ENCODE results near the gene HTR3C. TPM values are rescaled to one million over a fixed set of nuclear protein-coding genes. Genes with fewer than 3 reads are reported as not detected.
"Not testable (repeated sequence)": the region's sequence is repeated elsewhere in the genome, so short reads cannot be mapped to it uniquely, and the experiment has no call there.

The HTR3C gene
- polyA plus RNA-seq, 3 donors from 2014 or later: not detected

DNA sequence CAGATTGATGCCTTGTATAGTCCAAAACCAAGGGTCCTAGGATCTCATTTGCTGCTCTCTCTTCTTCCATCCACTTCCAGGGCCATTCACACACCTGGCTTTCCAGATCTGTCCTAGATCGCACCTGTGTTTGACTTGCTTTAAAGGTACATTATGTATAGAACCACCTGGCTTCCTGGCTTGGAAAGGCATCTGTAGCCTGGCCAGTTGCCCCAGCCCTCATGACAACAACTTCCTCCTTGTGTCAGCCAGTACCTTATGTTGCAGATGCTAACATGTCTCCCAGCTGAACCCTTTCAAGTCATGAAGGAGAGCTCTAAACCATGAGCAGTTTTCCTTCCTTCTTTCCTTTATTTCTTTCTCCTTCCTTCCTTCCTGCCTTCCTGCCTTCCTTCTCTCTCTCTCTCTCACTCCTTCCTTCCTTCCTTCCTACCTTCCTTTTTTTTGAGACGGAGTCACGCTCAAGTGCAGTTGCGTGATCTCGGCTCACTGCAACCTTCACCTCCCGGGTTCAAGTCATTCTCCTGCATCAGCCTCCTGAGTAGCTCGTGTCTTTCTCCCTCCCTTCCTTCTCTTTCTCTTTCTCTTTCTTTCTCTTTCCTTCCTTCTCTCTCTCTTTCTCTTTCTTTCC lies 2.5 kb upstream of the HTR3C start:
- Mint-ChIP-seq H3K4me1 (no peaks in the 10 kb centered on the region), H3K4me3 (no peak overlapping the region), H3K36me3 (no peaks in the 10 kb centered on the region), H3K27ac (no peak overlapping the region), H3K9me3 (no peaks in the 10 kb centered on the region), H3K27me3 (ENCODE audit: low read depth in 3 of 3) (peaks cover 0 to 6% (median 3%) of the 10 kb centered on the region in 3 donors)
- DNase-seq: no peak

DNA sequence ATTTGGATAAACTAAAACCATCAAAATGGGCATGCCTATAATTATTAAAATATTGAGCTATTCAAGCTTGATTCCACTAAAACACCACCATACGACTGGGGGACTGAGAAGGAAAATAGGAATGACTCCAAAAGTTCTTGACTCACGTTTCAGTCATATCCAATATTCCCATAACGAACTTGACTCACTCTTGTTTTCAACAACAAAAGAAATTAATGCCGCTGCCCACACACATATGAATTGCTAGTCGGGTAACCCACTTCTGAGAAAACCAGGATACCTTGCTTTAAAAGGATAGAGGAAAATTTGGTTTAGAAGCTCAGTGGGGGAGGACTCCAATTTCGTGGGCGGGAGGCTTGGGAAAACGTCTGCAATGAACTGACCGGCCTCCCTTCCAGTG lies 5.2 kb downstream of the HTR3C start:
- H3K9me3 Mint-ChIP-seq: no peaks in the 10 kb centered on the region
- H3K4me3 Mint-ChIP-seq: no peak overlapping the region
- H3K27ac Mint-ChIP-seq: no peak overlapping the region

DNA sequence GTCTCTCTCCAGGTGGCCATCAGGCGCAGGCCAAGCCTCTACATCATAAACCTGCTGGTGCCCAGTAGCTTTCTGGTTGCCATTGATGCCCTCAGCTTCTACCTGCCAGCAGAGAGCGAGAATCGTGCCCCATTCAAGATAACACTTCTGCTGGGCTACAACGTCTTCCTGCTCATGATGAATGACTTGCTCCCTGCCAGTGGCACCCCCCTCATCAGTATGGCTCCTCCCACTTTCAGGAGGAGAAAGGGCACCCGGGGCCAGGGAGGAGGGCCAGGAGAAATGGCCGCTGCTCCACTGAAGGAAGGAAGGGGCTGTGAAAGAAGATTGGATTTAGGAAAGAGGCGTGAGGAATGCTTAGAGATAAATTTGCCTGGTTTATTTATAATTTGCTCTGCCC lies 6.6 kb downstream of the HTR3C start:
- Mint-ChIP-seq H3K27ac (no peak overlapping the region), H3K4me1 (no peaks in the 10 kb centered on the region), H3K27me3 (ENCODE audit: low read depth in 3 of 3) (peaks cover 1 to 9% (median 9%) of the 10 kb centered on the region in 3 donors), H3K9me3 (no peaks in the 10 kb centered on the region), H3K36me3 (no peaks in the 10 kb centered on the region), H3K4me3 (no peak overlapping the region)
- DNase-seq: no peak

More for the DNA sequence above, 5.2 kb downstream of the HTR3C start:
- Mint-ChIP-seq H3K4me1 (no peaks in the 10 kb centered on the region), H3K36me3 (no peaks in the 10 kb centered on the region), H3K27me3 (ENCODE audit: low read depth in 3 of 3) (peaks cover 0 to 9% (median 3%) of the 10 kb centered on the region in 3 donors)
- DNase-seq: no peak

DNA sequence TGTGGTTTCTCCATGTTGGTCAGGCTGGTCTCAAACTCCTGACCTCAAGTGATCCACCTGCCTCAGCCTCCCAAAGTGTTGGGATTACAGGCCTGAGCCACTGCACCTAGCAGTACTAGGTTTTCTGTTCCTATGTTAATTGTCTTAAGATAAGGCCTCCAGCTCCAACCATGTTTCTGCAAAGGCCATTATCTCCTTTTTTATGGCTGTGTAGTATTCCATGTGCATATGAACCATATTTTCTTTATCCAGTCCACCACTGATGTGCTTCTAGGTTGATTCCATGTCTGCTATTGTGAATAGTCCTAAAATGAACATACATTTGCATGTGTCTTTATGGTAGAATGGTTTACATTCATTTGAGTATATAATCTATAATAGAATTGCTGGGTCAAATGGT lies 9.8 kb downstream of the HTR3C start:
- Mint-ChIP-seq H3K9me3 (no peaks in the 10 kb centered on the region), H3K27ac (no peak overlapping the region), H3K36me3 (no peaks in the 10 kb centered on the region), H3K4me1 (no peaks in the 10 kb centered on the region), H3K4me3 (no peak overlapping the region), H3K27me3 (ENCODE audit: low read depth in 3 of 3) (peaks cover 3 to 8% (median 6%) of the 10 kb centered on the region in 3 donors)
- DNase-seq: no peak

DNA sequence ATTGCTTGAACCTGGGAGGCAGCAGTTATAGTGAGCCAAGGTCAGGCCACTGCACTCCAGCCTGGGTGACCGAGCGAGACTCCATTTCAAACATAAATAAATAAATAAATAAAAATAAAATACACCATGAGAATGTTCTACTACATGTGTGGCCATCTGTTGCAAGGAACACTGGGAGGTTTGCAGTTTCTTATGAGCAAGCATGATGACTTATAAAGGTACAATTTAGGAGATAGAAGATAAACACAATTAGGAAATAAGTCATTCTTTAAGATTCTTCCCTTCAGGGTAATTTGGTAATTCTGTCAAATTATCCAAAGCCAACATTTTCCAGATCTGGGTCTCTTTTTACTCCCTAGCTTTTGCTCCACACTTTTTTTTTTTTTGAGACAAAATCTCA lies 13.4 kb downstream of the HTR3C start:
- DNase-seq: no peak
- Mint-ChIP-seq H3K27ac (no peak overlapping the region), H3K36me3 (no peaks in the 10 kb centered on the region), H3K9me3 (no peaks in the 10 kb centered on the region), H3K4me3 (no peak overlapping the region), H3K4me1 (no peaks in the 10 kb centered on the region), H3K27me3 (ENCODE audit: low read depth in 3 of 3) (peaks cover 3 to 7% (median 6%) of the 10 kb centered on the region in 3 donors)

DNA sequence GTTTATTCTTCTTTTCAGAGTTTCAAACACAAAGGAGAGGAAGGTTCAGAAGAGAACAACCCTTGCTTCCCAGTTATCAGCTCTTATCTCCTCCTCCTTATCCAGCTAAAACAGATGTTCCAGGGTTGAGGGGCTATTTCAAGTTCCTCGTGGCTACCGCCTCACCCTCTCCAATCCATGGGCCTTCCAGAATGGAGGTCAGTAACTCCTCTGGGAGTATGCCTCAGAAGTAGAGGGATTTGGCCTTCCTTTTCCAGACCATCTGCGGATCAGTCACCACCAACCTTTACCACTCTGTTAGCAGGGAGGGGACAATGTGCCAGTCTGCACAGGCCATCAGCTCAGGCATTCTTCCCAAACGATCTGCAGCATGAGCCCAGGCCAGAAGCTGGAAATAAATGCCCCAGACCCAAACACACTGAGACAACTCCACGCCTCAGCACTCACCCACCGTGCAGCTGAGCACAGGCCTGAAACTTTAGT lies 14.8 kb downstream of the HTR3C start:
- H3K4me3 Mint-ChIP-seq: no peak overlapping the region

DNA sequence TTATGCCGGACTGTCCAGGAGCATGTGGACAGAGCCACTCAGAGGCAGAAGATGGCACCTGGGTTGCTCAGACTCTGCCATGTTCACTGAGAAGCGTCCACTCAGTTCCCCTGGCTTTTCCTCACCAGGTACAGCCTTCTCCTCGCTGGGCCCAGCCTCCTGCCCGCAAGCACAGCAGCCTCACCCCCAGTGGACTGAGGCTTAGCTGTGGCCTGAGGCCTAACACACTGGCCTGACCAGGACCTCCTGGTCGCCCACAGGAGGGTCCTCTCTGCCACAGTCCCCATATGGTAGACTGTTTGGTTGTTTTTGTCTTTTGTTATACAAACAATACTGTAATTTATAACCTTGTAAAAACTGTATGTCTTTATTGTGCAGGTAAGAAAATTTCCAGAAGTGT lies 15.5 kb downstream of the HTR3C start:
- H3K9me3 Mint-ChIP-seq: no peaks in the 10 kb centered on the region
- H3K27me3 Mint-ChIP-seq (ENCODE audit: low read depth in 3 of 3): peaks cover 3 to 9% (median 4%) of the 10 kb centered on the region in 3 donors
- H3K27ac Mint-ChIP-seq: no peak overlapping the region
- no peaks in the 10 kb centered on the region for H3K36me3 Mint-ChIP-seq
- DNase-seq: no peak
- no peak overlapping the region for H3K4me3 Mint-ChIP-seq
- H3K4me1 Mint-ChIP-seq: no peaks in the 10 kb centered on the region

More for the DNA sequence above, 14.8 kb downstream of the HTR3C start:
- Mint-ChIP-seq H3K27ac (no peak overlapping the region), H3K27me3 (ENCODE audit: low read depth in 3 of 3) (peaks cover 3 to 9% (median 6%) of the 10 kb centered on the region in 3 donors), H3K9me3 (no peaks in the 10 kb centered on the region), H3K4me1 (no peaks in the 10 kb centered on the region), H3K36me3 (no peaks in the 10 kb centered on the region)
- no peak for DNase-seq

DNA sequence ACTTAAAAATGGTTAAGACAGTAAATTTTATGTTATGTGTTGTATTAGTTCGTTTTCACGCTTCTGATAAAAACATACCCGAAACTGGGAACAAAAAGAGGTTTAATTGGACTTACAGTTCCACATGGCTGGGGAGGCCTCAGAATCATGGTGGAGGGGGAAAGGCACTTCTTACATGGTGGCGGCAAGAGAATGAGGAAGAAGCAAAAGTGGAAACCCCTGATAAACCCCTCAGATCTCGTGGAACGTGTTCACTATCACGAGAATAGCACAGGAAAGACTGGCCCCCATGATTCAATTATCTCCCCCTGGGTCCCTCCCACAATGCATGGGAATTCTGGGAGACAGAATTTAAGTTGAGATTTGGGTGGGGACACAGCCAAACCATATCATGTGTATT lies 18.3 kb downstream of the HTR3C start:
- not testable (repeated sequence) for H3K36me3 Mint-ChIP-seq; H3K4me1 Mint-ChIP-seq; H3K27me3 Mint-ChIP-seq (ENCODE audit: low read depth in 3 of 3); H3K27ac Mint-ChIP-seq; H3K4me3 Mint-ChIP-seq; DNase-seq; H3K9me3 Mint-ChIP-seq

DNA sequence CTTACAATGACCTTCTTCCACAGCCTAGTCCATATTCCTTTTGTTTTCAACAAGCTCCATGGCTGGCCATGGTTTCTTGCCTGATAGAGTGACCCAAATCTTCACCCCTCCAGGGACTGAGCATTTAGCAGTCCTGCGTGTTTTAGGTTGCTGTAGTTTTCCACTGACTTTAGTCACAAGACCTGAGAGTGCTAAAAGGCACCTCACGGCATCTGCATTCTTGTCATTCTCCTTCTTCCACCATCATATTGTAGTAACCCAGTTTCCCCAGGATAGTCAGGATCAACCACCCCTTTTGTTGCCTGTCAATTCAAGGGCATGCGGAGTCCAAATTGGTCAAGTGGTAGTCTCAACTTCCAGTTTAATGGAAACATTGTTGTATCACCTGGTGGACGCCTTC lies 20.8 kb downstream of the HTR3C start:
- H3K36me3 Mint-ChIP-seq: no peaks in the 10 kb centered on the region
- H3K27ac Mint-ChIP-seq: no peak overlapping the region
- peaks cover 6 to 7% (median 6%) of the 10 kb centered on the region in 3 donors for H3K27me3 Mint-ChIP-seq (ENCODE audit: low read depth in 3 of 3)
- no peak overlapping the region for H3K4me3 Mint-ChIP-seq
- no peaks in the 10 kb centered on the region for H3K9me3 Mint-ChIP-seq
- DNase-seq: no peak
- H3K4me1 Mint-ChIP-seq: no peaks in the 10 kb centered on the region

DNA sequence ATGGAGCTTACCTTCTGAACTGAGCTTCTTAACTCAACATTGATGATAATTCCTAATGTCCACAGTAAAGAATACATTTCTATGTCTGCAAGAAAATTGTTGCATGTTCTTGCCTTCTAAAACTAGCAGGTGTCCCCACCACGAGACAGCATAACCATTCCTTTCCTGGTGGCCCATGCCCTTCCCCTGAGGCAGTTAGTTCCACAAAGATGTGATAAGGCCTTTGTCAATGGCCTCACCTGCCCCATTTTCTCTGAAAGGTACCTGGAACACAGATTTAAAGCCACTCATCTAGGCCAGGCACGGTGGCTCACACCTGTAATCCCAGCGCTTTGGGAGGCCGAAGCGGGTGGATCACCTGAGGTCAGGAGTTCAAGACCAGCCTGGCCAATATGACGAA lies 23.1 kb downstream of the HTR3C start:
- no peak overlapping the region for H3K4me3 Mint-ChIP-seq
- no peak for DNase-seq
- no peaks in the 10 kb centered on the region for H3K4me1 Mint-ChIP-seq
- no peaks in the 10 kb centered on the region for H3K9me3 Mint-ChIP-seq
- H3K27me3 Mint-ChIP-seq (ENCODE audit: low read depth in 3 of 3): peaks cover 6 to 10% (median 9%) of the 10 kb centered on the region in 3 donors
- H3K36me3 Mint-ChIP-seq: no peaks in the 10 kb centered on the region
- H3K27ac Mint-ChIP-seq: no peak overlapping the region

DNA sequence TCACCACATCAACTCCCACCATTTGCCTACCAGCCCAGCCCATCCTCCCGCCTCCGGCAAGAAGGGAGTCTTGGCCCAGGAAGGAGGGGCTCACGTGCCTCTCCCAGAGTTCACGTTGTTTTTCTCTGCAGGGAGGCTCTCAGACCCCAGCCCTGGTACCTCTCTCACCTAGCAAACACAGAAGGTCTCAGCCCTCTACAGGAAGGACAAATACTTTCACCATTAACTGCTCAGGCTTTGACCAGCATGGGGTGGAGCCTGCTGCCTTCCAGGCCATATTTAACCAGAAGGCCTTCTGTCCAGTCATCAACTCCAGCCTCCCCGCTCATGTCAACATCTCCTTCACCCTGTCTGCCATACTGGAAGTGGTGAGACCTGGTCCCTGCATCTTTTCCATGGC lies 25.0 kb downstream of the HTR3C start:
- no peak overlapping the region for H3K27ac Mint-ChIP-seq
- H3K4me3 Mint-ChIP-seq: no peak overlapping the region
- H3K4me1 Mint-ChIP-seq: no peaks in the 10 kb centered on the region
- no peaks in the 10 kb centered on the region for H3K36me3 Mint-ChIP-seq
- H3K9me3 Mint-ChIP-seq: peaks cover 0 to 3% (median 0%) of the 10 kb centered on the region in 6 donors
- H3K27me3 Mint-ChIP-seq (ENCODE audit: low read depth in 3 of 3): peaks cover 6 to 14% (median 7%) of the 10 kb centered on the region in 3 donors
- no peak for DNase-seq

DNA sequence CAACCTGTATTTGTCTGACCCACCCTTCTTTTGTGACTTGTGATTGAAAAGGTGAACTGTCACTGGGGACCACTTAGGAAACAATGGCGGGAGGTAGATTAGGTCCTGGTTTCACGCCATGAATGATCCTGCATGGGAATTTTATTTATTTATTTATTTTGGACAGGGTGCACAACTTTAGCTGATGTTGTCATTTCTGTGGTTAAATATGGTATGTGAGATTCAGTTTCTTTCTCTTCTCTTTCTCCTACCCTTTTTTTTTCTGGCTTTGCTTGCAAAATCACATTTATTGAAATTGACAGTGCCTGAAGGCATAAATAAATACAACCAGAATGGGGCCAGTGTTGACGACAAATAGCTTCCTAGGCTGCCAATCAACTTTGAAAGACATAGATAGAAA lies 26.0 kb downstream of the HTR3C start:
- Mint-ChIP-seq H3K27me3 (ENCODE audit: low read depth in 3 of 3) (peaks cover 6 to 14% (median 7%) of the 10 kb centered on the region in 3 donors), H3K27ac (no peak overlapping the region), H3K9me3 (peaks cover 0 to 3% (median 0%) of the 10 kb centered on the region in 6 donors), H3K4me1 (no peaks in the 10 kb centered on the region), H3K36me3 (no peaks in the 10 kb centered on the region), H3K4me3 (no peak overlapping the region)
- no peak for DNase-seq

DNA sequence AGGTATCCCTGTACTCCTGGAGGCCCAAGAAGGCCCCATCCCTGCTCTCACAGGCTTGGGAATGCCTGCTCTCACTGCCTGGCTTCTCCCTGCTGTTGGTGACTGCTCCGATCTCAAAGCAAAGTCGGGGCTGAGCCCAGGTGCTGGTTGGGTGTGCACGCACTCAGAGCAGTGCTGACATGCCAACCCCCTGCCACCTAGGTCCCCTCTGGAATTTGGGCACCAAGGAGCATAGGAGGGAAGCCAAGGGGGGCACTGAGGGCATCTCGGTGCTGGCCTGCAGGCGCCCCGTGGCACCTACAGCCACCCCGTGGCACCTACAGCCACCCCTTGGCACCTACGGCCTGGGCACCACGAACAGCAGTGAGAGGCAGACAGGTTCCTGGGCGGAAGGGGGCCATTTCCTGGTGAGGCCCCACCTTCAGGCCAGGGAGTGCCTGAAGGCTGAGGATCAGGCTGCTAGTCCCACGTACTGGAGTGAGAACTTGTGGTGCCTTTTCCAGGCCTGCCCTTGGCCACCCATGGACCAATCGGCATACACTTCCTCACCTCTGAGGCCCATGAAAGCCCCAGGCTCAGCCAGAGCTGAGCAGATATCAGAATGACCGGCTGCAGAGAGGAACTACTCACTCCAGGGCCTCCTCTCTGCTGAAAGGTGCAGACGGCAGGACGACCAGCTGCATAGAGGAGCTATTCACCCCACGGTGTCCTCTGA lies 28.4 kb downstream of the HTR3C start:
- Mint-ChIP-seq H3K4me3 (no peak overlapping the region), H3K27me3 (ENCODE audit: low read depth in 3 of 3) (peaks cover 1 to 10% (median 3%) of the 10 kb centered on the region in 3 donors), H3K4me1 (peaks cover 4 to 6% of the 10 kb centered on the region in 2 donors), H3K27ac (no peak overlapping the region), H3K36me3 (no peaks in the 10 kb centered on the region), H3K9me3 (peaks cover 0 to 10% (median 4%) of the 10 kb centered on the region in 6 donors)
- no peak for DNase-seq

DNA sequence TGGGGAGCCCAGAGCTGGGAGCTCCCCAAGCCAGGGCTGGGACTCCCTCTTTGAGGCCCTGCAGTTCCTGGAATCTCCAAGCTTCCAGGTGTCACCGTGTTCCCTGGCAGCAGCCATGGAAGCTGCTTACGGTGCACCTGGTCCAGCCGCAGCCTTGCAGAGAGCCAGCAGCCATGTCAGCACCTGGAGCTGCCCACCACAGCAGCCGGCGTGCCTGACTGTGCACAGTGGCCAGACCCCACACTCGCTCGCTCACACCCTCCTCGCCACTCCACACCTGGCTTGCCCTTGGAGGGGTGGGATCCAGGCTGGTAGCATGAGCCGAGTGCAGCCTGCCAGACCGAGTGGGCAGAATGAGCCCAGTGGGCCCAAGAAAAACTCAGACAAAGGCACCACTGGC lies 29.2 kb downstream of the HTR3C start:
- DNase-seq: no peak
- Mint-ChIP-seq H3K4me3 (no peak overlapping the region), H3K36me3 (no peaks in the 10 kb centered on the region), H3K9me3 (peaks cover 0 to 10% (median 4%) of the 10 kb centered on the region in 6 donors), H3K27ac (no peak overlapping the region), H3K4me1 (peaks cover 4 to 6% of the 10 kb centered on the region in 2 donors), H3K27me3 (ENCODE audit: low read depth in 3 of 3) (peaks cover 1 to 10% (median 3%) of the 10 kb centered on the region in 3 donors)
